ENCODE results near the gene MARK3.

DNA sequence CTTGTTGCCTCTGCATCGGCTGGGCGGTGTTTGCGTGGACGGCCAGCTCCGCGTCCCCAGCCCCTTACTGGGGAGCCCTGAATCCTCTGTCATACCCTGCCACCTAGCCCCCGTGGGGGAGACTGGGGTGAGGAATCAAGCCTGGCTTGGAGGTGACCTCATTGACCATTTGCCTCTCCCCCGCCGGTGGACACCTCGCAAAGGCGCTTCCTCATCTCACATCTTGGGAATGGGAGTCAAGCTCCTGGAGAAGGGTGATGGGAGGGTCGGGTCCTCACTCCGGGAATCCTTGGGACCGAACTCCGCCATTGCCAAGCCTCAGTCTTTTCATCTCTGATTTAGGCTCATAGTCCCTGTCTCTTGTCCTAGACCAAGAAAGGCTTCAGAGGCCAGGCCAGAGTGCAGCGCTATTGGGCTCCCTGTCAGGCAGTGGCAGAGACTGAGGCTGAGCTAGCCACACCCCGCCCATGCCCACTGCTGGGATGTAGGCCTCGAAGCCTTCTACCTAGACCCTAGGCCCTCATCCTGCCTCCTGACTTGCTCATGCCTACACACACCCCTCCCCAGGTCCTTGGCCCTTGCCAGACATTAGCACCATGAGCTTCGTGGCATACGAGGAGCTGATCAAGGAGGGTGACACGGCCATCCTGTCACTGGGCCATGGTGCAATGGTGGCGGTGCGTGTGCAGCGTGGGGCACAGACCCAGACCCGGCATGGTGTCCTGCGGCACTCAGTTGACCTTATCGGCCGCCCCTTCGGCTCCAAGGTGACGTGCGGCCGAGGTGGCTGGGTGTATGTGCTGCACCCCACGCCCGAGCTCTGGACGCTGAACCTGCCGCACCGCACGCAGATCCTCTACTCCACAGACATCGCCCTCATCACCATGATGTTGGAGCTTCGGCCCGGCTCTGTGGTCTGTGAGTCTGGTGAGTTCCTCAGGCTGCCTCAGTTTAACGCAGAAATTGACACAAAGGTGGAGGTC, 144.5 kb downstream of the MARK3 start:
- TF ChIP-seq, protein P1, sequence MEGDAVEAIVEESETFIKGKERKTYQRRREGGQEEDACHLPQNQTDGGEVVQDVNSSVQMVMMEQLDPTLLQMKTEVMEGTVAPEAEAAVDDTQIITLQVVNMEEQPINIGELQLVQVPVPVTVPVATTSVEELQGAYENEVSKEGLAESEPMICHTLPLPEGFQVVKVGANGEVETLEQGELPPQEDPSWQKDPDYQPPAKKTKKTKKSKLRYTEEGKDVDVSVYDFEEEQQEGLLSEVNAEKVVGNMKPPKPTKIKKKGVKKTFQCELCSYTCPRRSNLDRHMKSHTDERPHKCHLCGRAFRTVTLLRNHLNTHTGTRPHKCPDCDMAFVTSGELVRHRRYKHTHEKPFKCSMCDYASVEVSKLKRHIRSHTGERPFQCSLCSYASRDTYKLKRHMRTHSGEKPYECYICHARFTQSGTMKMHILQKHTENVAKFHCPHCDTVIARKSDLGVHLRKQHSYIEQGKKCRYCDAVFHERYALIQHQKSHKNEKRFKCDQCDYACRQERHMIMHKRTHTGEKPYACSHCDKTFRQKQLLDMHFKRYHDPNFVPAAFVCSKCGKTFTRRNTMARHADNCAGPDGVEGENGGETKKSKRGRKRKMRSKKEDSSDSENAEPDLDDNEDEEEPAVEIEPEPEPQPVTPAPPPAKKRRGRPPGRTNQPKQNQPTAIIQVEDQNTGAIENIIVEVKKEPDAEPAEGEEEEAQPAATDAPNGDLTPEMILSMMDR (IDR thresholded peaks at IDR 0.05): no peak
- no peak for TF ChIP-seq POLR2A (IDR thresholded peaks at IDR 0.05)

Measured in lower leg skin (tissue), 3 donors.